Liver (tissue), 9 donors: Measurements from ENCODE around the gene FAM83D. TPM values are rescaled to one million over a fixed set of nuclear protein-coding genes. Genes with fewer than 3 reads are reported as not detected.

ENCODE experiments used
- DNase-seq: peaks from one replicate; pipeline ENCODE4 v3.0.0-alpha.2; 2017; ENCODE audit warnings: low spot score
- H3K27ac ChIP-seq, 2 donors: one replicate each; pipeline ENCODE4 v1.7.0; 2013; ENCODE audit warnings: inconsistent platforms in 2 of 2, low read length in 2 of 2, control low read depth in 1 of 2, low read depth in 1 of 2, mild to moderate bottlenecking in 1 of 2
- H3K27me3 ChIP-seq, 4 donors: one replicate each; pipeline versions ENCODE4 v1.6.1 to v1.7.0; 2013; ENCODE audit warnings: low read length in 3 of 4, inconsistent platforms in 1 of 4, mild to moderate bottlenecking in 1 of 4, moderate library complexity in 1 of 4; ENCODE audit not compliant: control insufficient read depth in 4 of 4, insufficient read depth in 4 of 4
- H3K36me3 ChIP-seq, 4 donors: one replicate each; pipeline versions ENCODE4 v1.6.1 to v1.7.0; 2013; ENCODE audit warnings: low read length in 3 of 4, mild to moderate bottlenecking in 3 of 4, low read depth in 1 of 4, moderate library complexity in 1 of 4; ENCODE audit not compliant: control insufficient read depth in 4 of 4, insufficient read depth in 3 of 4
- H3K4me1 ChIP-seq, 4 donors: one replicate each; pipeline versions ENCODE4 v1.6.1 to v1.7.0; 2013; ENCODE audit warnings: low read length in 3 of 4, mild to moderate bottlenecking in 3 of 4, moderate library complexity in 1 of 4; ENCODE audit not compliant: control insufficient read depth in 4 of 4, insufficient read depth in 4 of 4
- H3K4me3 ChIP-seq, 3 donors: one replicate each; pipeline versions ENCODE4 v1.6.1 to v1.7.0; 2013; ENCODE audit warnings: low read length in 3 of 3, control low read depth in 1 of 3, low read depth in 1 of 3, mild to moderate bottlenecking in 1 of 3
- H3K9ac ChIP-seq, 2 donors: one replicate each; pipeline ENCODE4 v1.7.0; 2013; ENCODE audit warnings: low read length in 2 of 2, mild to moderate bottlenecking in 2 of 2, moderate library complexity in 2 of 2, control low read depth in 1 of 2, low read depth in 1 of 2
- H3K9me3 ChIP-seq, 4 donors: one replicate each; pipeline versions ENCODE4 v1.6.1 to v1.7.0; 2013; ENCODE audit warnings: low read length in 3 of 4; ENCODE audit not compliant: control insufficient read depth in 4 of 4
- ATF3 ChIP-seq: IDR thresholded peaks from 2 replicates; pipeline ENCODE4 v1.6.1; 2016; ENCODE audit warnings: antibody characterized with exemption
- CTCF ChIP-seq: fragments of 150-350 bp; IDR thresholded peaks from 2 replicates; pipeline ENCODE4 v1.5.1; 2017; ENCODE audit warnings: improper control_type of control experiment, low read depth, low read length; ENCODE audit not compliant: missing input control
- EGR1 ChIP-seq, 2 donors: IDR thresholded peaks; 2 replicates each; pipeline ENCODE4 v1.6.1; 2016 to 2018; ENCODE audit warnings: antibody characterized with exemption in 2 of 2, low read depth in 2 of 2
- FOXA1 ChIP-seq: IDR thresholded peaks from 2 replicates; pipeline ENCODE4 v1.6.1; 2016; ENCODE audit warnings: antibody characterized with exemption
- FOXA2 ChIP-seq: IDR thresholded peaks from 2 replicates; pipeline ENCODE4 v1.6.1; 2016; ENCODE audit warnings: antibody characterized with exemption
- GABPA ChIP-seq, 2 donors: IDR thresholded peaks in 1 of 2; conservative IDR thresholded peaks in 1 of 2; 2 replicates each; pipeline ENCODE4 v1.6.1; 2016; ENCODE audit warnings: antibody characterized with exemption in 2 of 2, mild to moderate bottlenecking in 1 of 2, moderate library complexity in 1 of 2
- HNF4A ChIP-seq, 2 donors: conservative IDR thresholded peaks; 2 replicates each; pipeline ENCODE4 v1.6.1; 2016; ENCODE audit warnings: antibody characterized with exemption in 2 of 2, mild to moderate bottlenecking in 2 of 2
- HNF4G ChIP-seq: IDR thresholded peaks from 2 replicates; pipeline ENCODE4 v1.6.1; 2016; ENCODE audit warnings: antibody characterized with exemption
- JUND ChIP-seq, 2 donors: IDR thresholded peaks; 2 replicates each; pipeline ENCODE4 v1.6.1; 2016; ENCODE audit warnings: antibody characterized with exemption in 2 of 2
- MAX ChIP-seq: IDR thresholded peaks from 2 replicates; pipeline ENCODE4 v1.6.1; 2016; ENCODE audit warnings: antibody characterized with exemption
- NR2F2 ChIP-seq: IDR thresholded peaks from 2 replicates; pipeline ENCODE4 v1.6.1; 2016; ENCODE audit warnings: antibody characterized with exemption
- RAD21 ChIP-seq, 2 donors: IDR thresholded peaks; 2 replicates each; pipeline ENCODE4 v1.6.1; 2016; ENCODE audit warnings: antibody characterized with exemption in 2 of 2, mild to moderate bottlenecking in 2 of 2
- REST ChIP-seq: IDR thresholded peaks from 2 replicates; pipeline ENCODE4 v1.6.1; 2016; ENCODE audit warnings: antibody characterized with exemption, mild to moderate bottlenecking
- RXRA ChIP-seq, 2 donors: IDR thresholded peaks; 2 replicates each; pipeline ENCODE4 v1.6.1; 2017 to 2018; ENCODE audit warnings: antibody characterized with exemption in 2 of 2, mild to moderate bottlenecking in 1 of 2
- SP1 ChIP-seq: IDR thresholded peaks from 2 replicates; pipeline ENCODE4 v1.6.1; 2018; ENCODE audit warnings: antibody characterized with exemption, mild to moderate bottlenecking
- TAF1 ChIP-seq: conservative IDR thresholded peaks from 2 replicates; pipeline ENCODE4 v1.6.1; 2016; ENCODE audit warnings: antibody characterized with exemption, mild to moderate bottlenecking
- YY1 ChIP-seq: IDR thresholded peaks from 2 replicates; pipeline ENCODE4 v1.6.1; 2016; ENCODE audit warnings: antibody characterized with exemption, mild to moderate bottlenecking
- ZBTB33 ChIP-seq: IDR thresholded peaks from 2 replicates; pipeline ENCODE4 v1.6.1; 2016; ENCODE audit warnings: antibody characterized with exemption
- WGBS: extraction: QIAGEN DNeasy Blood & Tissue Kit; methylation state at CpG from one replicate; pipeline ENCODE4 v1.1.7; 2013; 5-methylcytosine and 5-hydroxymethylcytosine counted together
- polyA plus RNA-seq, 2 donors: library from polyadenylated mRNA; stranded (reverse) in 1 of 2; unstranded in 1 of 2; fragments of 200-250 nt in 1 of 2; fragments of >200 nt in 1 of 2; fragmentation: Nextera tagmentation in 1 of 2; extraction: Ambion mirVana in 1 of 2; gene quantifications; one replicate each; pipeline versions ENCODE4 v1.2.1 to v1.2.3, GENCODE V29; 2013 to 2015
- total RNA-seq, 2 donors: library from RNA; depleted of rRNA; stranded (reverse); fragments of >200 nt; gene quantifications; one replicate each; pipeline ENCODE4 v1.2.3, GENCODE V29; 2014
- donor health status: healthy.
- donor health status: healthy.
- donor health status: healthy.
- donor health status: healthy.
- donor health status: healthy.

Gene FAM83D
- total and polyA plus RNA-seq, 4 donors: 1.1 to 28.2 (median 2.7) TPM

GRCh38 chr20:38883081-38883980 is 42.9 kb upstream of the FAM83D start:
- peaks cover 0 to 8% (median 4%) of the 10 kb centered on the region in 4 donors for H3K4me1 ChIP-seq
- 70% methylated on average over 20 of the region's 20 CpGs for WGBS
- H3K27ac ChIP-seq: no peak overlapping the region
- no peak overlapping the region for H3K4me3 ChIP-seq
- DNase-seq: no peak
- H3K27me3 ChIP-seq: no peaks in the 10 kb centered on the region
- TF ChIP-seq ATF3: no peak
- TF ChIP-seq CTCF: no peak
- TF ChIP-seq TAF1: no peak
- TF ChIP-seq GABPA (IDR thresholded peaks at IDR 0.05 in 1 of 2, conservative IDR thresholded peaks at IDR 0.05 in 1 of 2): no peak
- TF ChIP-seq ZBTB33: no peak
- no peak for TF ChIP-seq FOXA1
- TF ChIP-seq HNF4A (conservative IDR thresholded peaks at IDR 0.05): no peak
- TF ChIP-seq FOXA2: no peak
- TF ChIP-seq EGR1 (IDR thresholded peaks at IDR 0.05; ENCODE audit: low read depth in 2 of 2): no peak
- no peak for TF ChIP-seq JUND (IDR thresholded peaks at IDR 0.05)
- no peak for TF ChIP-seq HNF4G
- TF ChIP-seq MAX: no peak
- no peak for TF ChIP-seq SP1
- no peak for TF ChIP-seq RAD21 (IDR thresholded peaks at IDR 0.05)
- TF ChIP-seq NR2F2: no peak
- no peak for TF ChIP-seq YY1
- no peaks in the 10 kb centered on the region for H3K9me3 ChIP-seq
- H3K36me3 ChIP-seq: no peaks in the 10 kb centered on the region
- no peak overlapping the region for H3K9ac ChIP-seq

GRCh38 chr20:38883981-38884733 is 42.1 kb upstream of the FAM83D start:
- Histone ChIP-seq H3K9me3 (no peaks in the 10 kb centered on the region), H3K4me3 (no peak overlapping the region), H3K27ac (no peak overlapping the region), H3K36me3 (no peaks in the 10 kb centered on the region), H3K4me1 (peaks cover 0 to 8% (median 4%) of the 10 kb centered on the region in 4 donors), H3K27me3 (no peaks in the 10 kb centered on the region), H3K9ac (no peak overlapping the region)
- TF ChIP-seq RXRA (IDR thresholded peaks at IDR 0.05): no peak
- TF ChIP-seq RAD21 (IDR thresholded peaks at IDR 0.05): no peak
- TF ChIP-seq NR2F2: no peak
- no peak for TF ChIP-seq MAX
- TF ChIP-seq TAF1: no peak
- no peak for TF ChIP-seq JUND (IDR thresholded peaks at IDR 0.05)
- no peak for TF ChIP-seq REST
- no peak for TF ChIP-seq YY1
- WGBS: 86% methylated on average over 13 of the region's 13 CpGs
- DNase-seq: no peak
